GM18511 (cell line): ENCODE measurements around the gene EMILIN2.

Source experiments
- ATAC-seq: cut with Tn5 transposase; IDR thresholded peaks from one replicate; pipeline ENCODE4 v1.9.1; 2021; ENCODE audit warnings: mild to moderate bottlenecking, moderate library complexity; ENCODE audit not compliant: unreplicated experiment

Gene EMILIN2

GRCh38 chr18:2897448-2898185 lies 50.8 kb downstream of the EMILIN2 start:
- no peak for ATAC-seq

- no peak for ATAC-seq
These were observed 51.4 kb downstream of the EMILIN2 start for GRCh38 chr18:2898186-2898640.

GRCh38 chr18:2900684-2901422 lies 54.0 kb downstream of the EMILIN2 start:
- no peak for ATAC-seq

DNA sequence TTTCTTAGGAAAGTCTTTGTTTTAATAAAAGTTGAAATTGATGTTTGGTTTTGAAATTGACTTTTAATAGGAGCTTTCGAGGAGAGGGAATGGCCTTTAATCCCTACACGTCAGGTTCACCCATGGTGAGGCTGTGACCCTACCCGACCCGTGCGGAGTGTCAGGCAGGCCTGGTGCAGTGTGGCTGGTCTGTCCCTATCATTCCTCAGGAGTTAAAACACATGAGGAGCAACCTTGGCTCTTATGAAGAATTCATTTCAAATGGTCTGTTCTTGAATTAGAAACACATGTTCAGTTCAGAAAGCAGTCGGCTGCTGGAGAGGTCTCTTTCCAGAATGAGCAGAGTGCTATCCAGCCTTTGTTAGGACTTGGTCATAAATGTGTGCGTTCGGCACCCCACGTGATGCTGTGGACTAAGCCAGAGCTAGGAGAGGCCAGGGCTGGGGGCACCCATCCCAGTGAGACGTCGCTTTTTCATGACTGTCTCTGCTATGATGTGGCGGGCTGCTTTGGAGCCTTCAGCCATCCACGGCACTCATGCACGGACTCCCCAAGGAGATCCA lies 54.7 kb downstream of the EMILIN2 start:
- ATAC-seq, result no peak

DNA sequence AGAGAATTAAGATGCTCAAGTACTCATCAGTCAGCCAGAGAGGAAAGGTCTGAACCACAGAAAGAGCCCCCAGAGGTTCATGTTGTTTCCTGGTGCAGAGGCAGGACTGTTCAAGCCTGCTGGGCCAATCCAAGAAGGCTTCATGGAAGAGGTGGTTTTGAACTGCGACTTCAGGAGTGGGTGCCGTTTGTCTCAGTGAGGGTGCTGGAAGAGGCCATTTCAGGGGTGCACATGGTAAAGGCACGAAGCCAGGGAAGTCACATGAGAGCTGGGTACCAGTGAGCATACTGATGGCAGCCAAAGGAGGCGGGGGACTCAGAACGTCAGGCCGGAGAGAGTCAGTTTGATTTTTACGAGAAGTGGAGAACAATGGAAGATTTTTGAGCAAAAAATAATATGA lies 55.5 kb downstream of the EMILIN2 start:
- ATAC-seq, result no peak

GRCh38 chr18:2903006-2903405 lies 56.2 kb downstream of the EMILIN2 start:
- ATAC-seq, result no peak

DNA sequence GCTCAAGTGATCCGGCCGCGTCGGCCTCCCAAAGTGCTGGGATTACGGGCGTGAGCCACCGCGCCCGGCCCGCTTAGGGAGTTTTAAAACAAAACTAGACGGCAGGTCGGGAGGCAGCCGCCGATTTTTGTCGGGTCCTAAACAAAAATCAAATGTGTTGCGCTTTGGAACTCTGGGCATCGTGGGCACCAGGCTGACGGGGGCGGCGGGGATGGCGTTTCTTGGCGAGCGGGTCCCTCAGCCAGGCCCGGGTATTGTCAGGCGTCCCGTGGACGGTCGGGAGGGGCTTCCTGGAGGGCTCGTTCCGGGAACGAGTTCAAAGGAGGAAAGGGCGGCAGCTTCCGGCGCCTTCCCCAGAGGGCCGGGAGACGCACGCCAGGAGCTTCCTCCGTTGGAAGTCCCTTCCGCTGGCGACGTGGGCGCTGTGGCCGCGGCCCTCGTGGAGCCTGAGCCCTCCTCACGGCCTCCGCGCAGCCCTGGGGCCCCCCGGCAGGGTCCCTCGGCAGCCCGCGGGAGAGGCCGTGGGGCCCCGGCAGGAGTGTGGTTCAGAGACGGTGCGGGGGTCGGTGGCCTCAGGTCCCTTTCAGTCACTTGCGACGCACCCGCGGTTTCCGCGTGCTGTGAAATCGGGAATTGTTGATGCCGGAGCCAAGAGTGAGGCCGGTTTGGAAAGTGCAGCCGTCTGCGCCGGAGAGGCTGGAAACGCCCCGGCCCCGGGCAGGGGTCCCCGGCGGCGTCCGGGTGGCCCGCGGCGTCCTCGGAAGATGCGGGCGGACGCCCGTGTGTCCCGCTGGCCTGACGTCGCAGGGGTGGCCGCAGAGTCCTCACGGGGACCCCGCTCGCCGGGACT lies 59.3 kb downstream of the EMILIN2 start:
- peak; percentile 39 for ATAC-seq

DNA sequence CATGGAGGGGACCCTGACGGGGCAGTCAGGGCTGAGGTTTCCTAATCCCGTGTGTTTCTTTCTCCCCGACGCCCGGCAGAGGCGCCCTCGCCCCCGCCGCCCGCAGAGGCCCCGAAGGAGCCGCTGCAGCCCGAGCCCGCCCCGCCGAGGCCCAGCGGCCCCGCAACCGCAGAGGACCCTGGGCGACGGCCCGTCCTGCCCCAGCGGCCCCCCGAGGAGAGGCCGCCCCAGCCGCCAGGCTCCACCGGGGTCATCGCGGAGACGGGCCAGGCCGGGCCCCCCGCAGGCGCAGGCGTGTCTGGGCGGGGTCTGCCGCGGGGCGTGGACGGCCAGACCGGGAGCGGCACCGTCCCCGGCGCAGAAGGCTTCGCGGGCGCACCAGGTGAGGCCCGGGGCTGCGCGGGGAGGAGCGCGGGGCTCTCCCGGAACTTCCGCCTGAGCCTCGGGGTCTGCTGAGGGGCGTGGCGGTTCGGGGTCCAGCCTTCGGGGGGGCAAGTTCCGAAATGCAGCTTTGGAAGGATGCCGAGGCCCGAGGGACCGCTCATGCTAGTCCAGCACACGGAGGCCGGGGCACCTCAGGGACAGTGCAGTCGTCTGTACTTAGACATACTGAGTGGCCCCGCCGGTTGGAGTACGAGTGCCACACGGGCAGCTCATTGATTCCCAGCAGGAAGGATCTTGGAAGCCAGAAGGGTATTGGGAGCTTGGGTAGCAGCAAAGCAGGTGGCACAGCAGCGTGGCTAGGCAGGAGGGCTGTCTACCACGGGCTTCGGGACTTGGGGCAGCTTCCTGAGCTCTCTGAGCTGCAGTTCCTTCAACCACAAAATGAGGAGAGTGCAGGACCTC lies 60.1 kb downstream of the EMILIN2 start:
- peak; percentile 65 for ATAC-seq

GRCh38 chr18:2907550-2908135 lies 60.8 kb downstream of the EMILIN2 start:
- ATAC-seq, result peak; percentile 6

GRCh38 chr18:2908166-2908945 lies 61.5 kb downstream of the EMILIN2 start:
- no peak for ATAC-seq

DNA sequence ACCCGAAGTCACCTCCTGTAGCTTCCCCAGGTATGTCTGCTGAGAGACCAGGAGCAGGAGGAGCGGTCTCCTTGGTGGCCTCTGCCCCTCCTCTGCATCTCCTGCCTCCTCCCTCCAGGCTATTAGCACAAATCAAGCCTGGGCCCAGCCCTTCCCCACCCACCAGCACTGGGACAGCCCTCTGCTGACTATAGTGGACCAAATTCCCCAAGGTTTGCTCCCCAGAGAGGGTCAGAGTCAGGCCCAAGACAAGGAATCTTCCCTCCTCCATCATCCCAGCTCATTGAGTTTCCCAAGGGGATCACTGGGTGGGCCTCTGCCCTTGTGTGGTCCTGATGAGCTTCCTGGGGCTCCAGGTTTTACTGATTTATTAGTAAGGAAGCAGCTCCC lies 62.1 kb downstream of the EMILIN2 start:
- no peak for ATAC-seq

GRCh38 chr18:2909431-2910140 lies 62.8 kb downstream of the EMILIN2 start:
- ATAC-seq, result no peak

GRCh38 chr18:2910261-2910660 lies 63.5 kb downstream of the EMILIN2 start:
- no peak for ATAC-seq

DNA sequence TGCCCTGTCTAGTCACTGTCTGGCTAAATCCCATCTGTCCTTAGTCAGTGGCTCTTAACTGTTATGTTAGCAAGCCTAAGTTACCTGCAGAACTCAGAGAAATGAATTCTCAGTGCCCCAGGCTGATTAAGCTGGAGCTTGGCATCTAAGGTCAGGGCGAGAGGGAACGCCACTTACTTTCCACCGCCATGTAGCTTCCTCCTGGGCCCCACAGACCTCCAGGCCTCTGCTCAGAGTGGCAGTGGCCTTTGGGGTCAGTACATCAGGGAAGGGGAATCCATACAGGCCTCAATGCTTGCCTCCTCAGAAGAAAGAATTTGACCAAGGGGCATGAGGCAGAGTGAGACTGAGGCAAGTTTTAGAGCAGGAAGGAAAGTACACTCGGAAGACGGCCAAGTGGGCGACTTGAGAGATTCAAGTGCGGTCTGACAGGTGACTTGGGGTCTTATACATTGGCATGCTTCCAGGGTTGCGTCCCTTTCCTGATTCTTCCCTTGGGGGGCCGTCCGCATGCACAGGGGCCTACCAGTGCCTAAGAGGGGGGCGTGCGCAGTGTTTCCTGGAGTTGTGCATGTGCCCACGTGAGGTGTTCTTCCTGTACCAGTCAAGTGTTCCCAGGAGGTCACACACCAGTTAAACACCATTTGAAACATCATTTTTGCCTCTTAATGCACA lies 64.1 kb downstream of the EMILIN2 start:
- no peak for ATAC-seq

- ATAC-seq, result no peak
These were observed 64.7 kb downstream of the EMILIN2 start for GRCh38 chr18:2911533-2911932.

GRCh38 chr18:2912357-2913299 lies 65.8 kb downstream of the EMILIN2 start:
- no peak for ATAC-seq
